Keratinocyte (primary cell): Measurements from ENCODE around the gene PTPRZ1.

ENCODE experiments used
- CTCF ChIP-seq, 3 experiments: IDR thresholded peaks in 1 of 3; conservative IDR thresholded peaks in 1 of 3; optimal IDR thresholded peaks in 1 of 3; 2 replicates in 2 of 3; 3 replicates in 1 of 3; pipeline versions ENCODE3 to v1.5.1; 2011; ENCODE audit warnings: low read length in 3 of 3, mild to moderate bottlenecking in 3 of 3, moderate library complexity in 2 of 3, control low read depth in 1 of 3, inconsistent platforms in 1 of 3; ENCODE audit not compliant: insufficient read depth in 2 of 3; ENCODE audit errors: extremely low read depth in 1 of 3
- EZH2 ChIP-seq: IDR thresholded peaks from one replicate; pipeline ENCODE4 v1.6.1; 2012; ENCODE audit warnings: inconsistent platforms, mild to moderate bottlenecking, low read length, moderate library complexity

- TF ChIP-seq CTCF (optimal IDR thresholded peaks at IDR 0.05 in 1 of 3, IDR thresholded peaks at IDR 0.05 in 1 of 3, conservative IDR thresholded peaks at IDR 0.05 in 1 of 3; ENCODE audit: extremely low read depth in 1 of 3, insufficient read depth in 2 of 3, low read length in 3 of 3) (no peak), EZH2 (no peak)
These were observed 194.1 kb downstream of the PTPRZ1 start for GRCh38 chr7:122067077-122067476.
